ENCODE data around the gene EEF1AKMT3.

GRCh38 chr12:57726884-57727757 is 45.3 kb upstream of the EEF1AKMT3 start:
- TF ChIP-seq CTCF (conservative IDR thresholded peaks at IDR 0.05): no peak
- no peak for TF ChIP-seq ZFX (IDR thresholded peaks at IDR 0.05)
